IPS-NIHi7 (cell line): ENCODE data around the gene EPB41L1.
"Not testable (repeated sequence)": the region's sequence is repeated elsewhere in the genome, so short reads cannot be mapped to it uniquely, and the experiment has no call there.

Experiments used
- DNase-seq: peaks from one replicate; pipeline ENCODE4 v3.0.0; 2012; ENCODE audit warnings: mixed read lengths; ENCODE audit errors: extremely low spot score

Gene EPB41L1

GRCh38 chr20:36126836-36127527 lies 27.6 kb upstream of the EPB41L1 start:
- DNase-seq = no peak

GRCh38 chr20:36128463-36129159 lies 25.9 kb upstream of the EPB41L1 start:
- DNase-seq = no peak

- no peak for DNase-seq
Observed at GRCh38 chr20:36129160-36129543, 25.4 kb upstream of the EPB41L1 start.

GRCh38 chr20:36130390-36130789 lies 24.1 kb upstream of the EPB41L1 start:
- no peak for DNase-seq

- no peak for DNase-seq
Observed at GRCh38 chr20:36132802-36133211, 21.7 kb upstream of the EPB41L1 start.

GRCh38 chr20:36133821-36134220 lies 20.7 kb upstream of the EPB41L1 start:
- DNase-seq = no peak

- DNase-seq = no peak
Observed at GRCh38 chr20:36135159-36135558, 19.4 kb upstream of the EPB41L1 start.

GRCh38 chr20:36135821-36136220 lies 18.7 kb upstream of the EPB41L1 start:
- DNase-seq = no peak

- DNase-seq = not testable (repeated sequence)
Observed at GRCh38 chr20:36137313-36137712, 17.2 kb upstream of the EPB41L1 start.

- DNase-seq = no peak
Observed at GRCh38 chr20:36141310-36141709, 13.2 kb upstream of the EPB41L1 start.

- DNase-seq = no peak
Observed at GRCh38 chr20:36144336-36144735, 10.2 kb upstream of the EPB41L1 start.

GRCh38 chr20:36145877-36146707 lies 8.4 kb upstream of the EPB41L1 start:
- DNase-seq = no peak

- DNase-seq = no peak
Observed at GRCh38 chr20:36147690-36148089, 6.8 kb upstream of the EPB41L1 start.

GRCh38 chr20:36148439-36148838 lies 6.1 kb upstream of the EPB41L1 start:
- no peak for DNase-seq

GRCh38 chr20:36149012-36149411 lies 5.5 kb upstream of the EPB41L1 start:
- DNase-seq = no peak

GRCh38 chr20:36149469-36149868 lies 5.1 kb upstream of the EPB41L1 start:
- no peak for DNase-seq

GRCh38 chr20:36150489-36150846 lies 4.1 kb upstream of the EPB41L1 start:
- DNase-seq = no peak

GRCh38 chr20:36150847-36151539 lies 3.5 kb upstream of the EPB41L1 start:
- DNase-seq = no peak

GRCh38 chr20:36152261-36152660 lies 2.3 kb upstream of the EPB41L1 start:
- DNase-seq = no peak

- DNase-seq = no peak
Observed at GRCh38 chr20:36153204-36153603, 1.3 kb upstream of the EPB41L1 start.

- DNase-seq = peak; percentile 90
Observed at GRCh38 chr20:36153736-36154699, 522 bp upstream of the EPB41L1 start.
